Suprapubic skin (tissue), 4 donors: ENCODE measurements around the gene CTXND1. TPM values are rescaled to one million over a fixed set of nuclear protein-coding genes. Genes with fewer than 3 reads are reported as not detected.
A peak's percentile ranks its signal among the peaks of the same experiment; 100 is the strongest.

Experiments
- DNase-seq, 2 donors: peaks; one replicate each; pipeline ENCODE4 v3.0.0-alpha.2; 2019; ENCODE audit warnings: low spot score in 2 of 2
- H3K27ac ChIP-seq: fragments of 200-600 bp; sonication (generic); one replicate; pipeline ENCODE4 v1.5.1; 2019
- H3K27me3 ChIP-seq: fragments of 200-600 bp; sonication (generic); one replicate; pipeline ENCODE4 v1.5.1; 2019
- H3K36me3 ChIP-seq: fragments of 200-600 bp; sonication (generic); one replicate; pipeline ENCODE4 v1.5.1; 2019
- H3K4me1 ChIP-seq: fragments of 200-600 bp; sonication (generic); one replicate; pipeline ENCODE4 v1.5.1; 2019
- H3K4me3 ChIP-seq: fragments of 200-600 bp; sonication (generic); one replicate; pipeline ENCODE4 v1.5.1; 2019; ENCODE audit warnings: mild to moderate bottlenecking
- H3K9me3 ChIP-seq: fragments of 200-600 bp; sonication (generic); one replicate; pipeline ENCODE4 v1.5.1; 2019
- EP300 ChIP-seq: sonication (generic); formaldehyde crosslinking; IDR thresholded peaks from one replicate; pipeline ENCODE4 v1.6.1; 2017; ENCODE audit warnings: antibody characterized with exemption
- POLR2A ChIP-seq, 2 donors: fragments of 450-650 bp; IDR thresholded peaks; one replicate each; pipeline ENCODE4 v1.6.1; 2017; ENCODE audit warnings: antibody characterized with exemption in 2 of 2, mild to moderate bottlenecking in 2 of 2, moderate library complexity in 2 of 2
- POLR2AphosphoS5 ChIP-seq, 3 donors: sonication (generic); formaldehyde crosslinking; IDR thresholded peaks; one replicate each; pipeline ENCODE4 v1.6.1; 2017; ENCODE audit warnings: antibody characterized with exemption in 3 of 3
- WGBS: methylation state at CpG from one replicate; pipeline ENCODE4 v1.1.5; 2018; 5-methylcytosine and 5-hydroxymethylcytosine counted together
- total RNA-seq, 4 donors: library from RNA; depleted of rRNA; stranded (reverse); fragments of >200 nt; gene quantifications; one replicate each; pipeline ENCODE4 v1.1.0, GENCODE V29; 2016
- TF ChIP-seq, protein P1 (sequence below), 2 donors: fragments of 200-600 bp in 1 of 2; fragments of 450-650 bp in 1 of 2; sonication (generic) in 1 of 2; IDR thresholded peaks; one replicate each; pipeline ENCODE4 v1.5.1; 2016 to 2019; ENCODE audit warnings: antibody characterized with exemption in 2 of 2, mild to moderate bottlenecking in 1 of 2, moderate library complexity in 1 of 2

CTXND1 gene
- total RNA-seq, 4 donors from 2014 or later, result 0.24 to 0.55 (median 0.49) TPM; not detected in 1

DNA sequence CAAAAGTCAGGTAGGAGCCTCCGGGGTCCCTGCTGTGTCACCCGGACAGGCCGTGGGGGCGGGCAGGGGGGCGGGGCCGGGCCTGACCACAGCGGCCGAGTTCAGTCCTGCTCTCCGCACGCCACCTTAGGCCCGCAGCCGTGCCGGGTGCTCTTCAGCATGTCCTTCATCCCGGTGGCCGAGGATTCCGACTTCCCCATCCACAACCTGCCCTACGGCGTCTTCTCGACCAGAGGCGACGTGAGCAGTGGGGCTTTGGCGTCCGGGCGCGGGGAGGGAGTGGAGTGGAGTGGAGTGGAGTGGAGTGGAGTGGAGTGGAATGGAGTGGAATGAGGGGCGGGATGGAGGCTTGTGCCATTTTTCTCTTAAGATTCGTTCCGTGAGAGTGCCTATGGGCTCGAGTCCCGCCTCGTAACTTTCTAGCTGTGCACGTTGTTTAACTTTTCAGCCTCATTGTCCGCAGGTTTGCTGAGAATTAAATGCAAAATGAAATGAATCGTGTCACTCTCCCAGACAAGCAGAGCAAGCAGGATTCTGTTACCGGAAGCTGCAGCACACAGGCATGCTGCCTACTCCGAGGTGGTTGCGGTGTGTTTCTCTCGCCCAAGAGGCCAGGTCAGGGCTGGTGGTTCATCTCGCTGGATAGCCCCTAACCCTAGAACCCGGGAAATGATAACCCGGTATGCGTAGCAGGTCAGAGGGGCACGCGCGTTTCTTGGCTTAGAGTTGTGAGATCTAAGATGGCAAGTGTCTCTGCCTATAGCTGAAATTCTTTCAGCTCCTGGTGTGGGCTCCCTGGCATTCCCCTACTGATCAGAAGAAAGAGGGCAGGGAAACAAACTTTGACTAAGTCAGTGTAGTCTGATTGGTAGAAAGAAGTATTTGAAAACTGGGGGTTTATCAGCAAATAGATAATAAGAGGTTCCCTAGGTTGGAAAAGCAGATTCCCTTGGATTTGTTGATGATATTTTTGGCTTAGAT, 98.8 kb downstream of the CTXND1 start, which contains the start of gene FAH:
Gene FAH (plus strand): TSS at position 104 of the 981 bp plus-strand sequence. CDS start 56 bp downstream, at position 160.
- Histone ChIP-seq H3K4me3 (peak within 1 kb of the TSS; percentile 83), H3K4me1 (peaks cover 13% of the 10 kb centered on the region), H3K9me3 (no peaks in the 10 kb centered on the region), H3K27ac (peak within 1 kb of the TSS; percentile 81), H3K36me3 (no peaks in the 10 kb centered on the region), H3K27me3 (no peaks in the 10 kb centered on the region)
- DNase-seq, result peak; percentile 86 to 87
- WGBS, result 2% methylated on average over 17 of the region's 45 CpGs
- TF ChIP-seq EP300 (no peak), POLR2AphosphoS5 (IDR thresholded peaks at IDR 0.05) (no peak), POLR2A (IDR thresholded peaks at IDR 0.05) (no peak)
- TF ChIP-seq, protein P1, sequence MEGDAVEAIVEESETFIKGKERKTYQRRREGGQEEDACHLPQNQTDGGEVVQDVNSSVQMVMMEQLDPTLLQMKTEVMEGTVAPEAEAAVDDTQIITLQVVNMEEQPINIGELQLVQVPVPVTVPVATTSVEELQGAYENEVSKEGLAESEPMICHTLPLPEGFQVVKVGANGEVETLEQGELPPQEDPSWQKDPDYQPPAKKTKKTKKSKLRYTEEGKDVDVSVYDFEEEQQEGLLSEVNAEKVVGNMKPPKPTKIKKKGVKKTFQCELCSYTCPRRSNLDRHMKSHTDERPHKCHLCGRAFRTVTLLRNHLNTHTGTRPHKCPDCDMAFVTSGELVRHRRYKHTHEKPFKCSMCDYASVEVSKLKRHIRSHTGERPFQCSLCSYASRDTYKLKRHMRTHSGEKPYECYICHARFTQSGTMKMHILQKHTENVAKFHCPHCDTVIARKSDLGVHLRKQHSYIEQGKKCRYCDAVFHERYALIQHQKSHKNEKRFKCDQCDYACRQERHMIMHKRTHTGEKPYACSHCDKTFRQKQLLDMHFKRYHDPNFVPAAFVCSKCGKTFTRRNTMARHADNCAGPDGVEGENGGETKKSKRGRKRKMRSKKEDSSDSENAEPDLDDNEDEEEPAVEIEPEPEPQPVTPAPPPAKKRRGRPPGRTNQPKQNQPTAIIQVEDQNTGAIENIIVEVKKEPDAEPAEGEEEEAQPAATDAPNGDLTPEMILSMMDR (IDR thresholded peaks at IDR 0.05), result no peak

DNA sequence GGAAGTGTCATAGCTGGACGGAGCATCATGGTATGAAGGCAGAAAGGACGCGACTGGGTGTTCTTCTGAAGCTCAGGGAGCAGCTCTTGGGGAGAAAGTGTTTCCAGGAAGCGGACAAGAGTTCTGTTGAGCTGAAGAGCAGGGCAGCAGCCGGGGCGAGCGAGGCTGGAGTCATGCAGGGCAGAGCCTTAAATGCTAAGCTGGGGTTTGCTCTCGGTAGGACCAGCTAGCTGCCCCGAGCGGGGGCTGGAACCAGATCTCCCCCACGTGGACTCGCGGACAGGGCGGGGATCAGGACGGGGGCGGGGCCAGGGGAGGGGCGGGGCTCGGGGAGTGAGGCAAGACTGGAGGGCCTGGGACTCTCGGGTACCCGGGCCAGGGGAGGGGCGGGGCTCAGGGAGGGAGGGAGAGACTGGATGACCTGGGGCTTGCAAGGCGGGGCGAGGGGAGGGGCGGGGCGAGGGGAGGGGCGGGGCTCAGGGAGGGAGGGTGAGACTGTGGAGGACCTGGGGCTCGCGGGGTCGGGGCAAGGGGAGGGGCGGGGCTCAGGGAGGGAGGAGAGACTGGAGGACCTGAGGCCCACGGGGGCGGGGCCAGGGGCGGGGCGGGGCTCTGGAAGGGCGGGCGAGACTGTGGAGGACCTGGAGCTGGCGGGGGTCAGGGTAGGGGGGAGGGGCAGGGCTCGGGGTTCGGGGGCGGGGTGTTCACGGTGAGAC, 99.7 kb downstream of the CTXND1 start:
- 3% methylated on average over 24 of the region's 41 CpGs for WGBS
- peak overlapping the region; percentile 83 for H3K4me3 ChIP-seq

DNA sequence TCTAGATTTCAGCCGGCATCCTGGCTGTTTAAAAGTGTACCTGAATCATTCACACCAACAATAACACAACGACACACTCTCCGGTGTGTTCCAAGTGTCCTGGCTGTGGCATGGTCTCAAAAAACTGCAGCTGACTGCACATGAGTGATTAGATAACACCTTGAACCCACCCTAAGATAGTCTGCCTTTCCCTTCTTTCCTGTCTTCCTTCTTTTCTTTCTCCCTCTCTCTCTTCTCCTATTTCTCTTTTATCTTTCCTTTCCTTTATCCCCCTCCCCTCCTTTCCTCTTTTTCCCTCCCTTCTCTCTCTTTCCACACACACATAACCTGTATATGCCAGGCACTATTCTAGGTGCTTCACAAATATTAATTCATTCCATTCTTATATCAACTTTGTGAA, 100.4 kb downstream of the CTXND1 start:
- H3K36me3 ChIP-seq, result no peaks in the 10 kb centered on the region
- WGBS, result 77% methylated on average over 3 of the region's 3 CpGs
- H3K4me3 ChIP-seq, result no peak overlapping the region
- no peaks in the 10 kb centered on the region for H3K27me3 ChIP-seq
- no peaks in the 10 kb centered on the region for H3K9me3 ChIP-seq
- peaks cover 13% of the 10 kb centered on the region for H3K4me1 ChIP-seq
- no peak overlapping the region for H3K27ac ChIP-seq
- TF ChIP-seq POLR2AphosphoS5 (IDR thresholded peaks at IDR 0.05) (no peak), EP300 (no peak), POLR2A (IDR thresholded peaks at IDR 0.05) (no peak)
- TF ChIP-seq, protein P1 (IDR thresholded peaks at IDR 0.05), result no peak
- DNase-seq, result no peak

More for the DNA sequence above, 99.7 kb downstream of the CTXND1 start:
- H3K9me3 ChIP-seq, result no peaks in the 10 kb centered on the region
- H3K27ac ChIP-seq, result peak overlapping the region; percentile 81
- peak; percentile 97 to 98 for DNase-seq
- no peaks in the 10 kb centered on the region for H3K36me3 ChIP-seq
- no peaks in the 10 kb centered on the region for H3K27me3 ChIP-seq
- TF ChIP-seq EP300, result no peak
- no peak for TF ChIP-seq POLR2AphosphoS5 (IDR thresholded peaks at IDR 0.05)
- TF ChIP-seq, protein P1 (IDR thresholded peaks at IDR 0.05), result no peak
- TF ChIP-seq POLR2A (IDR thresholded peaks at IDR 0.05), result no peak
- H3K4me1 ChIP-seq, result peaks cover 13% of the 10 kb centered on the region

DNA sequence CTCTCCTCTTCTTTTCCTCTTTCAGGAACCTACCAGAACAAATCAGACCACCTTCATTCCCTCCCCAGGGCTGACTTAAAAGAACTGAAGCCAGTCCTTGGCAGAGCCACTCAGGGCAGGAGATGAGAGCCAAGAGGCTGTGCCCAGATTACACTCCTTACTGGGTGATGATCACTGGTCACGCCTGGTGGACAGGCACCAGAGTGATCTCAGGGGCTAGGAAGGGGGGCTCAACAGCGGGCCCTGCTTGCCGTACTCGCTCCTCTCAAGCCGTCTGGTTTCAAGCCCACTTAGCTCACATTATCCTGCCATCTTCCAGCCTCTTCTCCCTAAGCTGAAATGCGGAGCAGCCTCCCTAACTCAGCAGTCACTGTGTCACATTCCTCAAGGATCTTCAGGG, 100.9 kb downstream of the CTXND1 start:
- TF ChIP-seq, protein P1 (IDR thresholded peaks at IDR 0.05), result no peak
- TF ChIP-seq POLR2AphosphoS5 (IDR thresholded peaks at IDR 0.05) (no peak), POLR2A (IDR thresholded peaks at IDR 0.05) (no peak), EP300 (no peak)
- 69% methylated on average over 6 of the region's 6 CpGs for WGBS
- H3K4me3 ChIP-seq, result no peak overlapping the region
- H3K36me3 ChIP-seq, result no peaks in the 10 kb centered on the region
- no peak overlapping the region for H3K27ac ChIP-seq
- peaks cover 13% of the 10 kb centered on the region for H3K4me1 ChIP-seq
- no peaks in the 10 kb centered on the region for H3K9me3 ChIP-seq
- no peaks in the 10 kb centered on the region for H3K27me3 ChIP-seq
- DNase-seq, result no peak

Other genes with a start within 250 kb of the CTXND1 start
- gene ZFAND6, start 192.5 kb downstream of the CTXND1 start, total RNA-seq, result 100 to 1,000 TPM in 1 of 4 donors, 10 to 100 TPM in 3; 47.9 to 107 (median 80.9) TPM
- gene FAH, start 99.2 kb downstream of the CTXND1 start, total RNA-seq, result 10 to 100 TPM; 10.8 to 16.3 (median 12.1) TPM
- gene ARNT2, start 152.2 kb upstream of the CTXND1 start, total RNA-seq, result 1 to 10 TPM; 1.8 to 5.1 (median 3.6) TPM